Right ventricle myocardium inferior (tissue), 1 donor: Measurements from ENCODE around the gene ITPR2. TPM values are rescaled to one million over a fixed set of nuclear protein-coding genes. Genes with fewer than 3 reads are reported as not detected.
"Not testable (repeated sequence)": the region's sequence is repeated elsewhere in the genome, so short reads cannot be mapped to it uniquely, and the experiment has no call there.

Source experiments
- ATAC-seq: fragments of 200-7000 bp; cut with Tn5 transposase; one replicate; pipeline ENCODE4 v1.9.1; 2020; ENCODE audit warnings: mild to moderate bottlenecking, moderate library complexity
- DNase-seq: peaks from one replicate; pipeline ENCODE4 v3.0.0; 2021; ENCODE audit errors: missing footprints
- intact Hi-C: fragments of 100-400 bp; cut with DNase I; formaldehyde crosslinking; loops from one replicate; pipeline ENCODE4 v1.11.0; 2022
- total RNA-seq: library from RNA; stranded (reverse); fragmentation: NEBNext Ultra II Directional; extraction: Animal tissue kit (Norgen Biotek cat#: 25700); gene quantifications from one replicate; pipeline ENCODE4 v1.2.1, GENCODE V29; 2021
- donor health status: DM: no; HTN: yes; CAD: no; lungs with severe emphysema.

Gene ITPR2
- total RNA-seq, 1 donor from 2014 or later: 14.3 TPM

DNA sequence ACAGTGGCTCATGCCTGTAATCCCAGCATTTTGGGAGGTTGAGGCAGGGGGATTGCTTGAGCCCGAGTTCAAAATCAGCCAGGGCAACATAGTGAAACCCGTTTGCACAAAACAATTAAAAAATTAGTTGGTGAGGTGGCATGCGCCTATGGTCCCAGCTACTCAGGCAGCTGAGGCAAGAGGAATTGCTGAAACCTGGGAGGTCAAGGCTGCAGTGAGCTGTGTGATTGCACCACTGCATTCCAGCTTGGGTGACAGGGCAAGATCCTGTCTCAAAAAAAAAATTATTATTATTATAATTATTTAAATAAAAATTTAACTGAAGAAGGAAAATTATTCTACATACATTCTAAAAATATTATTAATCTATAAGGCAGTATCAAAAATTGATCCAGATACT, 164.1 kb downstream of the ITPR2 start:
- ATAC-seq (no peak), DNase-seq (no peak)
- intact Hi-C loops: no loop called here

DNA sequence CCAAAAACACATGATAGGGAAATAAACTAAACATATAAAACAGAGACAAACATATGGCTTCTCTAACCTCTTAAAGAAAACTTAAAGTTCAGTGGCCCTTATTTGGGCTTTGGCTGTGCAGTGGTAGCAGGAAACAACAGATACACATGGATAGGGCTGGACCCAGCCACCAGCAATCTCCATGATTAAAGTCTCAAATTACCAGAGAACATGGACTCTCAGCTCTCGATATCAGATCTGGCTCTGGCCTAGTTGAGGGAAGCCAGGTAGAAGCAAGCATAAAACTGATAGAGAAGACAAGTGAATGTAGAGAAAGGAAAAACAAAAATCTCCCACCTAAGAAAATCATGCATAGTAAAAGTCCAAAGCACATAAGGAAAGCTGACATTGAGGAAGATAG, 164.8 kb downstream of the ITPR2 start:
- no peak for DNase-seq
- intact Hi-C loops: no loop called here
- ATAC-seq: no peak

DNA sequence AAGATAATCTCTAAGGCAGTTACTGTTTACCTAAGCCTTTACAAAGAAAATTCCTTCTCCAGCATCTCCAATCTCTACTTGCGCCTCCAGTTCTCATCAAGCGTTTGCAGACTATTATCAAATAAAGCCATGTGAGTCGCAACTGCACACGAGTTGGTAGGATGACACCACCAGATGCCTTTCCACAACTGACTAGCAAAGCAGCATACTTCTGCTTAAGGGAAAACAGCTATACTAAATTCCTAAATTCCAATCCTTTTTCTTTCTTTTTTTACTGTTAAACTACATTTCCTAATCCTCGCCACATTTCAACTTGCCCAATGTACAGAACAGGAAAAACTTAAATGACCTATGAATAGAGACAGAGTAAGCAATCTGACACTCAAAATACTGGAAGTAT, 166.7 kb downstream of the ITPR2 start:
- DNase-seq: no peak
- no peak for ATAC-seq
- intact Hi-C loops: no loop called here

DNA sequence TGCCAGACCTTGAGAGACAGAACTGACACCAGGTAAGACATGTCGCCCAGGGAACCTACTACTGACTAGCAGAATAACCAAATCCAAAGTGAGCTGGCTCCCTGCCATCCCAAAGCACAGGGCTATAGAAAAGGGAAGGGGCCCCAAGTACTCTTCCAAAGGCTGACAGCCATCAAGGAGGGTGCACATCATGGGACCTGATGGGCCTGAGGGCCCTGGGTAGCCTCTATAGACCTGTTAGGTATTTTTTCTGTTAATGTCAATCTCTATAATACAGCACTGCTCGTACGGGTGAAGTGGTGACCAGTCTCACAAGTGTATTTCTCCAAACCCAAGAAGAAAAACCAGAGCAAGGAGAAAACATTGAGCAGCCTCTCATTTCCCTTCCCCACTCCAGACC, 171.6 kb downstream of the ITPR2 start:
- no peak for DNase-seq
- ATAC-seq: no peak
- intact Hi-C loops: no loop called here

DNA sequence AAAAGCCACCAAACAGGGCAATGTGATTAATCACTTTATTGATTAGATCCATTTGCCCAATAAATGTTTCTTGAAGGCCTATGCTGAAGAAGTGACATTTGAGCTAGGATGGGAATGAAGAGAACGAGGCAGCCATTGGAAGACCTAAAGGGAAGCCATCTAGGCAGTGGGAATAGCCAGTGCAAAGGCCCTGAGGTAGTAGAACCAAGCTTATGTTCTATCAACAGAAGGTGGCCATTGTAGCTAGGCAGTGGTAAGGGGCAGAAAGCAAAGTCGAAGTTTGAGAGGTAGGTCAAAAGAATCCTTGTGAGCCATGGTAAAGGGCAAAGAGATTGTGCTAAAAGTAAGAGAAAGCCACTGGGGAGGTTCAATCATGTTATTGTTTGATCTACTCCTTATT, 173.1 kb downstream of the ITPR2 start:
- intact Hi-C loops: no loop called here
- no peak for ATAC-seq

DNA sequence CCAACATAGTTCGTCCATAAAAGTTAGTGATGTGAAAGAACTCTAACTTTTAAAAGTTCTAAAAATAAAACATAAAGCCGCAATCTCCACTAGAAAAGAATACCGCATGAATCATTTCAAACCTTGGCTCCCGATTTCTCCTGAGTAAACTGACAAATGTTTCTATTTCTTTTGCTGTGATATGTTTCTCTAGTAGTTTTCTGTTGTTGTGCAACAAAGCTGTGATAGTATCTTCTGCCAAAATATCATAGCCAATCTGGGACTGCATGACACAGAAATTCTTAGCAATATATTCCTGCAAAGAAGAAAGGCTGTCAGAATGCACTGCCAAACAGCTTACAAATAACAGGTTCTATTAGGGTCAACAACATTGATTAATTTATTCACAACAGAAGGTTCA, 174.0 kb downstream of the ITPR2 start:
- intact Hi-C loops: no loop called here
- no peak for DNase-seq
- ATAC-seq: no peak

More for the DNA sequence above, 173.1 kb downstream of the ITPR2 start:
- DNase-seq: no peak

DNA sequence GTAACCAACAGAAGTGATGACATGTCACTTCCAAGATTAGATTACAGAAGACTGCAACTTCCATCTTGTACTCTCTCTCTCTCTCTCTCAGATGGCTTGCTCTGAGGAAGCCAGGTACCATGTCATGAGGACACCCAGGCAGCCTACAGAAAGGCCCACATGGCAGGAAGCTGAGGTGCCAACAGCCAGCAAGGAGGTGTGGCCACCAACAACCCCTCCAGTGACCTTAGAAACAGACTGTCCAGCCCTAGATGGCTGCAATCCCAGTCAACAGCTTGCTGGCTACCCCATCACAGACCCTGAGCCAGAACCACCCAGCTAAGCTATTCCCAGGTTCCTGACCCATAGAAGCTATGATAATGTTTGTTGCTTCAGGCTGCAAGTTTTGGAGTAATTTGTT, 178.4 kb downstream of the ITPR2 start:
- intact Hi-C loops: loop anchor here (5.0 kb wide), 1 partner anchor 562 kb away; no protein-coding TSS in a partner anchor
- DNase-seq: no peak
- no peak for ATAC-seq

DNA sequence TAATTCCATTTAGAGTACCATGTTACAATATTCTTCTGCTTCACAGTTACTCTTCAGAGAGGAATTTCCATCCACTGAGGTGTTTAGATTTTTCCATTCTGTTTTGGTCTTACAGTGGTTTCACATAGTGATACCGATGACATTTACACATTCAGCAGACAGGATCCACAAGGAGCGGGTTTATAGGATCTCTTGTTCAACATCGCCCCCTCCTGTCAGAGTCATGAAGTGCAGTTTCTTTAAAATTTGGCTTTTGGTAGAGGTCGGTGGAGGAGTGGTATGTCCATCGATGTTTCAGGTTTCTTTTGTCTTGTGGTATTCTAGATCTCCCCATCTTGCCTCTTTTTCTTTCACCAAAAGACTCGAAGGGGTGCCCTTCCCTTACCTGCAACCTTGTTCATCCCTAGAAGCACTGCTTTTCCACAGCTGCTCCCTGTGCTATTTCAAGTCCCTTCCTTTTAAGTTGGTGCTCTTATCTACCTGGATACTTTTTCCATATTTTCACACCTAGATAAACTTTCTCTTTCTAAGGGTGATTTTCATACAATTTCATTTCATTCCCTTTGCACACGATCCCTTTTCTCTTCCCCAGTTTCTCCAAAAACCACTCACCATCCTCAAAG, 181.3 kb downstream of the ITPR2 start:
- peak; percentile 50 for ATAC-seq
- intact Hi-C loops: loop anchor here (2.0 to 5.0 kb wide), 2 partner anchors 217 to 559 kb away; no protein-coding TSS in a partner anchor
- no peak for DNase-seq

DNA sequence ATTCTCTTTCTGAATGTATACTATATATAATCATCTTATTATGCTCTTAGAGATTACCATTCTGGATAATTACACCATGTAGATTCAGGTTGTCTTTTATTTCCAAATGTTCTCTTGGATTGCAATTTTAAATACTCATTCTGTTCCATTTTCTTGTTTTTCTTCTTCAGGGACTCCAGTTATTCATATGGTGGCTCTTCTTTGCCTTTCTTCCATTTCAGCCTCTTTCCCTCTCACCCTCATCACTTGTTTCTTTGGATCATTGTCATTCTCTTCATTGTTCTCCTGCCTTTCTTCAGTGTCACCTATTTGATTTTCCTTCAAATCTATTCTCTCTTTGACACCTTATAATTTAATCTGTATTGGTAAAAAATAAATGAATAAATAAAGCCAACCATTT, 182.0 kb downstream of the ITPR2 start:
- ATAC-seq (no peak), DNase-seq (no peak)
- intact Hi-C loops: loop anchor here (2.0 to 5.0 kb wide), 2 partner anchors 216 to 559 kb away; no protein-coding TSS in a partner anchor

DNA sequence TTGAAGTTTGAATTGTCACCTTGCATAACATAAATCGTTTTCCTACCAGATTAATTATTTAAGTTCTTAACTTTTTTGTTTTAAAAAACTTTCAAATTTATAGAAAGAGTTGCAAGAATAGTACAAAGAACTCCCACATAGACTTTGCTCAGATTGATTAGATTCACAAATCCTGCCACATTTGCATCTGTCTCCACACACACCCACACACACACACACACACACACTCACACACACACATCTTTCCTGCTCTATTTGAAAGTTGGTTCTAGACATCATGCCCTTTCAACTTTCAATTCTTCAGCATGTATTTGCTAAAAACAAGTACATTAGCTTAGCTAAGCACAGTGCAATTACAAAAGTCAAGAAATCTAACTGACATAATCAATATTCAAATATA, 184.0 kb downstream of the ITPR2 start:
- intact Hi-C loops: no loop called here
- ATAC-seq: no peak
- DNase-seq: no peak

DNA sequence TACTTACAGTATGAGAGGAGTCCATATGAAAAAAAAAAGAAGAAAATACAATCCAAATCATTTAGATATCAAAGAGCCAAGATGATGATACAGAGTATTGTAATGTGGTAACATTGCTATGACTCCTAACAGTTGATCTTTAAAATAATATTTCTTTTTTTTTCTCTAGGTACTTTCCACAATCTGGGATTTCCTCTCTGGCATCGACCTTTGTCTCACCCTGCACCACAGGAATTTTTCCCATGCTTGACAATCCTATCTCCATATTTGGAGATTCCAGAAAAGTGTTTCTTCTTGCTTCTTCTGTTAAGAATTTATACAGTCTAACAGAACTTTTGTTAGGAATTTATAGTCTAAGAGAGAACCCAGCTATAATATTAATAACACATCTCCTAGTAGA, 184.4 kb downstream of the ITPR2 start:
- DNase-seq (no peak), ATAC-seq (no peak)
- intact Hi-C loops: no loop called here

DNA sequence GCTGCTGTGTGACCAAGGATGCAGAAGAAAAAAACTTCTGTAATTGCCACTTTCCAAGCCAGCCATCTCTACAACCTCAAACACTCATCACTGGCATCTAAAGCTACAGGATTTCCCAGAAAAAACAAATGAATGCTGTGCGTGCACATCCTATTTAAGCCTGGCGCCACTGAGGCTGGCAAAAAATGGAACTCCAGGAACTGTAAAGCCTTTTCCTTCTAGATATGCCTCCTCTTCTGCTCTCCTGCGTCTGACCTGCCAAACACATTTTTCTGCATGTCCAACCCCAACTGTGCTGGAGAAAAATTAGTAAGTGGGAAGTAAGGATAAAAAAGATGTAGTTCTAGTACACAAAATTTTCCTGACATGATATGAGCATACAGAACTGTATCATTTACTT, 184.9 kb downstream of the ITPR2 start:
- no peak for ATAC-seq
- intact Hi-C loops: no loop called here
- no peak for DNase-seq

DNA sequence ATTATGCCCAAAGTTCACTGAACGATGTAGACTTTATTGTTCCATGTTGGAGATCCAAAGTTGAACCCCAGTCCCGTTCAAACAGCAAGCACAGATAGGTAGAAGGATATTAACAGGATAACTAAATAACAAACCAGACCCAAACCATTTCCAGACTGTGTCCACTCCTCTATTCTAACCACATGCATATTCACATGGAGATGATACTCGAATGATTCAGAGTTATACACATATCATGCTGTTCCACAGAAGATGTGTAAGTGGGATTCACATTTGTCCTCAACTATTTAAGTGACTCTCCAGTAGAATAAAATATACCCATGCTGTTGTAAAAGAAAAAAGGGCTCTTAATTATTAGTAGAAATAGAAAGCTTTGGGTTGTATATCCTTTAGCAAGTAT, 185.9 kb downstream of the ITPR2 start:
- intact Hi-C loops: no loop called here
- ATAC-seq (no peak), DNase-seq (no peak)

DNA sequence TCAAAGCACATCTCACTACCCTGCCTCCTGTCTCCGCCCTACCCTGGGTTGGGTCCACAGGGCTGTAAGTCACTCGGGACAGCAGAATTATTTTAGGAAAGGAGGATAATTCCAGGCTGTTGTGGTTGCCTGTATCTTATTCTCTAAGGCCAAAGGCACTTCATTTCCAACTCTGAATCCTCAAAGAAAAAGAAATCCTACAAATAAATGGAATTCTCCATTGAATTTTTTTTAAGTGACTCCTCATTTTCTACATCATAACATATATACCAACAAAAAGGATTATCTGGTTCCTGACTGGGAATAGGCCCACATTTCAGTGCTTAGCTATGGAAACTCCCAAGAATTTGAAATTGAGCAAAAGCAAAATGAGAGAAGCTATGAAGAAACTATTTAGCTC, 186.4 kb downstream of the ITPR2 start:
- DNase-seq: no peak
- intact Hi-C loops: no loop called here
- ATAC-seq: no peak

DNA sequence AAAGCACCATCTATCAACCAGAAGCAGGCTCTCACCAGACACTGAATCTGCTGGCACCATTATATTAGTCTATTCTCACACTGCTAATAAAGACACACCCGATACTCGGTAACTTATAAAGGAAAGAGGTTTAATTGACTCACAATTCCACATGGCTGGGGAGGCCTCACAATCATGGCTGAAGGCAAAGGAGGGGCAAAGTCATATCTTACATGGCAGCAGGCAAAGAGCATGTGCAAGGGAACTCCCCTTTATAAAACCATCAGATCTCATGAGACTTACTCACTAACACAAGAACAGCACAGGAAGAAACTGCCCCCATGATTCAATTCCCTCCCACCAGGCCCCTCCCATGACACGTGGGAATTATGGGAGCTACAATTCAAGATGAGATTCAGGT, 188.6 kb downstream of the ITPR2 start:
- ATAC-seq, DNase-seq, intact Hi-C loops: not testable (repeated sequence)

DNA sequence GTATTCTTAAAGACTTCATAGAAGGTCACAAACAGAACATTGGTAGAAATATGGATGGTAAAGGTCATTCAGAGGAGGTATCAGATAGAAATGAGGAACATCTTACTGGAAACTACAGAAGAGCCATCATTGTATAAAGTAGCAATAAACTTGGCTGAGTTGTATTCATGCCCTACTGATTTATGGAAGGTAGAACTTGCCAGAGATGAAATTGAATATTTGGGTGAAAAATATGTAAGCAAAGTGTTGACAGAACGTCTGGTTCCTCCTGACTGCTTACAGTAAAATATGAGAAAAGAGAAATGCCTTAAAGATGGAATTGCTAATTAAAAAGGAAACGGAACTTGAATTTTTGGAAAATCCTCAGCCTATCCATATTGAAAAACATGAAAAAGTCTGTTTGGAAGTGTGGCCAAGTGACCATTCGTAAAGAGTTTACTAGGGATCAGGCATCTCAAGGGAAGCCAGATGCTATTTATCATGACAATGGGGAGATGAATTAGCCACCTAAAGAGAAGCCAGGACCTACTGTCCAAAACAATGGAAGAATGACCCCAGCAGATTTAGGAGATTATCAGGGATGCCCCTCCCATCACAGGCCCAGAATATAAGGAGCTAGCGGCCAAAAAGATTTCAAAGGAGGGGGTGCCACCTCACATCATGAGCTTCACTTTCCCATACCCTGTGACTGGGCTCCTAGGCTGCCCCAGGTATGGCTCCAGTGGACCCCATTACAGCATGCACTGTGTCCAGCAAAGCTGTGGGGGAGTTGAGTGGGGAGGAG, 189.3 kb downstream of the ITPR2 start:
- intact Hi-C loops: no loop called here
- no peak for DNase-seq
- ATAC-seq: no peak

DNA sequence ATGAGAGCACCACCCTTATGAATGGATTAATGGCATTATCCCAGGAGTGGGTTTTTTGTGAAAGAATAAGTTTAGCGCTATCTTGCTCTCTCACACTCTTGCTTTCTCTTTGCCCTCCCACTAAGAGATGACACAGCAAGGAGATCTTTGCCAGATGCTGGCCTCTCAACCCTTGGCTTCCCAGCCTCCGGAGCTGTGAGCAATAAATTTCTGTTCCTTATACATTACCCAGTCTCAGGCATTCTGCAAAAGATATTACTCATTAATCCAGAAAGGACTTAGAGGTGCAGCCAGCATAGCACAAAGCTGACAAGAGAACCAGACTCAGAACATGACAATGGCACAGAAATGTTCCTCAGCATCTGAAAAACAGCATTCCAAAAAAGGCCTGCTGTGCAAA, 190.6 kb downstream of the ITPR2 start:
- ATAC-seq (no peak), DNase-seq (no peak)
- intact Hi-C loops: no loop called here

DNA sequence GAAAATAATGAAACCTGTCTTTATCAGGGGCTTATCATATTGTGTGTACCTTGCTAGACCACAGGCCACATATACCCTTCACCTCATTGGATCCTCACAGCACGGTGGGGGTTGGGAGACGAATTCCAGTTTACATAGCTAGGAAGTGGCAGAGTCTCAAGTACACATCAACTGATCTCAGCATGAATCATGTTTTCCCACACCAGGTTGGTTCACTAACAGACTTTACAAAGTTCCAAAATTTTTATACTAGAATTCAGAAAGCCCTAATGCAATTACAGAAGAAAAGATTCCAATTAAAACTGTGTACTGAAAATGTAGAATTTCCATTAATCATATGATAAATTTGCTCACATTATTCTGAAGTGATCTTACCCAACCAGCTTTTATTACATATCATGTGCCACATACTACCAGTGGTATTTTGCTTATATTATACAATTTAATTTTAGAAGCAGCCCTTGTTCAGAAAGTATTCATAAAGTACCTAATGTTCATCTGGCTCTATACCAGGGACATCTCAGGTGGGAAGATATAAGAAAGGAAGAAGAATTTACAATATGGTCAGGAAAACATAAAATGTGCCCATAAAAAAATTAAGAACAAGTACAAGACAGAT, 196.2 kb downstream of the ITPR2 start:
- ATAC-seq: no peak
- intact Hi-C loops: no loop called here

DNA sequence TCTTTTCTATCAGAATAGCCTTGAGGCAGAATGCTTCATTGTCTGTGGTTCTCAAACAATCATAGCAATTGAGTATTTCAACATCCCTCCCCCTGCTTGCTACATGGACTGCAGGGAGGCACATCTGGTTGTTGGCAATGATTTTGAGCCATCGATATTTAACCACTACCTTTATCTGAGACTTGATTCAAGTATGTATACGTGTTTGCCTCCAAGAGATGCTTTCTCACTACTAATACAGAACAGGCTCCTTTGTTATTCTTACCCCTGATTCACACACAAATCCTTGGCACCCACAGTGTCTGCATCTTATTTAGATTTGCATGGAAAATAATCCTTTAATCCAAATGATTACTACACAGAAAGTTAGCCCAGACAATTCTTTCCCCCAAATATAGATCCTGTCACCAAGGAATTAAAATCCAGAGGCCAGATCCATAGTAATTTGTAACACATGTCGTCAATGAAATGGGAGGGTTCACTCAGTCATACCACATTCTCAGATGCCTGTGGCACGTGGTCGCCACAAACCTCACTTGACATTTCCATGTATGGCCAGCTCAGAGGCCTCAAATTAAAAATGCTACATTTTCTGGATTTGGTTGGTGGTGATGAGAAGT, 199.3 kb downstream of the ITPR2 start:
- DNase-seq (no peak), ATAC-seq (no peak)
- intact Hi-C loops: no loop called here

More for the DNA sequence above, 196.2 kb downstream of the ITPR2 start:
- no peak for DNase-seq

DNA sequence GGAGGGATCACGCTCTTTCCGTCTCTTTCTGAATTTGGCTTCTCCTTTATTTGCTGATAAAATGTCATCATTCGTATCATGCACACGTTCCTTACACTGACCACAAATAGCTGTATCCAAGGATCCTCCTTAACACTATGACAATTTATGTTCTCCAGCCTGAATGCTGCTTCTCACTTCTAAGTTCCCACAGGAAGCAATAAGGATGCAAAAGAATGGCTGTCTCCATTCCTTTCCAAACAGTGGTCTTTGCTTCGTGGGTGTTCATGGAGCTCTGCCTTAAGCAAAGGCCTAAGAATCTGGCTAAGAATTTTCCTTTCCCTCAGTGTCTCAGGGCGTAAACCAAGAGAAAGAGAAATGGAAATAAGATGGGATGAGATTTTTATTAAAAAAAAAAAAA, 200.2 kb downstream of the ITPR2 start:
- DNase-seq (no peak), ATAC-seq (no peak)
- intact Hi-C loops: no loop called here
